Body of pancreas (tissue), 4 donors: ENCODE results near the gene HSD17B14. TPM values are rescaled to one million over a fixed set of nuclear protein-coding genes. Genes with fewer than 3 reads are reported as not detected.
"Not testable (repeated sequence)": the region's sequence is repeated elsewhere in the genome, so short reads cannot be mapped to it uniquely, and the experiment has no call there.

Source experiments
- ATAC-seq: fragments of 150-250 bp; one replicate; pipeline ENCODE4 v1.9.1; 2016
- DNase-seq, 4 donors: peaks; one replicate each; pipeline ENCODE4 v3.0.0-alpha.2; 2019
- H3K27ac ChIP-seq, 4 donors: fragments of 200-600 bp; sonication (generic); 1 replicate in 3 of 4; 2 replicates in 1 of 4; pipeline versions ENCODE4 v1.5.1 to v1.6.1; 2016 to 2019; ENCODE audit warnings: mild to moderate bottlenecking in 1 of 4, mixed read lengths in 1 of 4, moderate library complexity in 1 of 4
- H3K27me3 ChIP-seq, 2 donors: fragments of 200-600 bp; sonication (generic); one replicate each; pipeline ENCODE4 v1.6.0; 2016; ENCODE audit warnings: mild to moderate bottlenecking in 1 of 2
- H3K36me3 ChIP-seq, 2 donors: fragments of 200-600 bp; sonication (generic); replicated peaks in 1 of 2; 2 replicates each; pipeline ENCODE4 v1.5.1; 2016; ENCODE audit warnings: low read depth in 2 of 2; ENCODE audit not compliant: insufficient read depth in 1 of 2
- H3K4me1 ChIP-seq: fragments of 200-600 bp; sonication (generic); one replicate; pipeline ENCODE4 v1.6.0; 2016
- H3K4me3 ChIP-seq, 2 donors: fragments of 200-600 bp; sonication (generic); 1 replicate in 1 of 2; 2 replicates in 1 of 2; pipeline ENCODE4 v1.5.1; 2016 to 2019
- H3K9me3 ChIP-seq, 3 donors: fragments of 200-600 bp; sonication (generic); 1 replicate in 2 of 3; 2 replicates in 1 of 3; pipeline ENCODE4 v1.5.1; 2016
- POLR2A ChIP-seq, 3 donors: fragments of 450-650 bp; IDR thresholded peaks; one replicate each; pipeline ENCODE4 v1.6.1; 2016; ENCODE audit warnings: antibody characterized with exemption in 3 of 3, mild to moderate bottlenecking in 2 of 3
- WGBS, 2 donors: methylation state at CpG; one replicate each; pipeline ENCODE4 v1.1.5; 2017; 5-methylcytosine and 5-hydroxymethylcytosine counted together
- intact Hi-C: fragments of 100-400 bp; cut with DNase I; formaldehyde crosslinking; loops from one replicate; pipeline ENCODE4 v1.15.1; 2023
- small RNA-seq: library from RNA; depleted of rRNA; stranded (forward); fragments of <200 nt; gene quantifications from one replicate; pipeline ENCODE3, GENCODE V24; 2016
- total RNA-seq, 2 donors: library from RNA; depleted of rRNA; stranded (reverse); fragments of >200 nt; gene quantifications; one replicate each; pipeline ENCODE4 v1.1.0, GENCODE V29; 2016
- TF ChIP-seq, protein P1 (sequence below), 7 experiments: fragments of 450-650 bp in 4 of 7; fragments of 200-600 bp in 3 of 7; sonication (generic) in 3 of 7; IDR thresholded peaks; one replicate each; pipeline ENCODE4 v1.5.1; 2016 to 2019; ENCODE audit warnings: antibody characterized with exemption in 7 of 7

Gene HSD17B14
- total RNA-seq, 2 donors from 2014 or later: 2.1 to 3.3 TPM

- H3K36me3 ChIP-seq: no peaks in the 10 kb centered on the region
- 75 to 87% methylated on average over 7 of the region's 7 CpGs for WGBS, 2 donors
- H3K9me3 ChIP-seq: no peaks in the 10 kb centered on the region
- peaks cover 80% of the 10 kb centered on the region for H3K4me1 ChIP-seq
- H3K27ac ChIP-seq: peak overlapping the region in 3 of 4 donors; percentile 83 to 93 (median 92)
- H3K4me3 ChIP-seq: no peak overlapping the region
- H3K27me3 ChIP-seq: no peaks in the 10 kb centered on the region
- TF ChIP-seq, protein P1, sequence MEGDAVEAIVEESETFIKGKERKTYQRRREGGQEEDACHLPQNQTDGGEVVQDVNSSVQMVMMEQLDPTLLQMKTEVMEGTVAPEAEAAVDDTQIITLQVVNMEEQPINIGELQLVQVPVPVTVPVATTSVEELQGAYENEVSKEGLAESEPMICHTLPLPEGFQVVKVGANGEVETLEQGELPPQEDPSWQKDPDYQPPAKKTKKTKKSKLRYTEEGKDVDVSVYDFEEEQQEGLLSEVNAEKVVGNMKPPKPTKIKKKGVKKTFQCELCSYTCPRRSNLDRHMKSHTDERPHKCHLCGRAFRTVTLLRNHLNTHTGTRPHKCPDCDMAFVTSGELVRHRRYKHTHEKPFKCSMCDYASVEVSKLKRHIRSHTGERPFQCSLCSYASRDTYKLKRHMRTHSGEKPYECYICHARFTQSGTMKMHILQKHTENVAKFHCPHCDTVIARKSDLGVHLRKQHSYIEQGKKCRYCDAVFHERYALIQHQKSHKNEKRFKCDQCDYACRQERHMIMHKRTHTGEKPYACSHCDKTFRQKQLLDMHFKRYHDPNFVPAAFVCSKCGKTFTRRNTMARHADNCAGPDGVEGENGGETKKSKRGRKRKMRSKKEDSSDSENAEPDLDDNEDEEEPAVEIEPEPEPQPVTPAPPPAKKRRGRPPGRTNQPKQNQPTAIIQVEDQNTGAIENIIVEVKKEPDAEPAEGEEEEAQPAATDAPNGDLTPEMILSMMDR (IDR thresholded peaks at IDR 0.05): no peak
- TF ChIP-seq POLR2A (IDR thresholded peaks at IDR 0.05): no peak
- intact Hi-C loops: no loop called here
- ATAC-seq (no peak), DNase-seq (no peak)
Measured at GRCh38 chr19:48770266-48770665, 66.0 kb downstream of the HSD17B14 start.

DNA sequence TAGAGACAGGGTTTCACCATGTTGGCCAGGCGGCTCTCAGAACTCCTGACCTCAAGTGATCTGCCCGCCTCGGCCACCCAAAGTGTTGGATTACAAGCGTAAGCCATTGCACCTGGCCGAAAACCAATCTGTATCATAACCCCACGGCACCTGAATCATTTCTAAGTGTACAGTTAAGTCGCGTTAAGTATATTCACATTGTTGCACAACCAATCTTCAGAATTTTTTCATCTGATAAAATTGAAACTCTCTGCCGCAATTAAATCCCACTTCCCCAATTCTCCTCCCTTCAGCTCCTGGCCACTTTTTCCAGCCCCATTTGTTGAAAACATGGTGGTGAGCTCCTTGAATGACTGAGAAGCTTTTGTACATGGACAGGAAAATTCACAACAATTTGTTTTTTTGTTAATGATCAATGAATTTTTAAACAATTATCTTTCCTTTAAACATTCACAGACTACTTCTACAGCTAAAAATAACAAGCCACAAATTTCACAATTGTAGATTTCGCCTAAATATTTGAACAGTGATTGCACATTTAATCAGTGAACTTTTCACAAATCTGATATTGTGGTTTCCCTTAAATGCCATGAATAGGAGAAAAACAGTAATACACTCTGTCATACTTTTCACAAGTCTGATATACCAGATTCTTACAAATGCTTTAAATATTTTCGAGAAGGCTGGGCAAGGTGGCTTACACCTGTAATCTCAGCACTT is 67.1 kb downstream of the HSD17B14 start:
- peaks cover 73% of the 10 kb centered on the region for H3K4me1 ChIP-seq
- no peaks in the 10 kb centered on the region for H3K9me3 ChIP-seq
- DNase-seq (peak in 3 of 4 donors; percentile 40 to 61 (median 44)), ATAC-seq (peak; percentile 20)
- TF ChIP-seq, protein P1 (IDR thresholded peaks at IDR 0.05): no peak
- peak overlapping the region; percentile 18 to 93 (median 88) for H3K27ac ChIP-seq
- intact Hi-C loops: no loop called here
- 29 to 47% methylated on average over 11 of the region's 11 CpGs for WGBS, 2 donors
- H3K4me3 ChIP-seq: no peak overlapping the region
- H3K27me3 ChIP-seq: no peaks in the 10 kb centered on the region
- no peaks in the 10 kb centered on the region for H3K36me3 ChIP-seq

GRCh38 chr19:48768171-48768753 is 68.0 kb downstream of the HSD17B14 start:
- H3K27me3 ChIP-seq, H3K4me3 ChIP-seq, H3K9me3 ChIP-seq, ATAC-seq, H3K36me3 ChIP-seq, intact Hi-C loops: not testable (repeated sequence)
- Histone ChIP-seq H3K27ac (peak overlapping the region in 3 of 4 donors; percentile 83 to 93 (median 92)), H3K4me1 (peaks cover 64% of the 10 kb centered on the region)
- 26 to 27% methylated on average over 6 of the region's 6 CpGs for WGBS, 2 donors
- DNase-seq: peak in 1 of 4 donors; percentile 31

- H3K4me3 ChIP-seq, H3K36me3 ChIP-seq, H3K9me3 ChIP-seq, ATAC-seq, H3K27me3 ChIP-seq, intact Hi-C loops: not testable (repeated sequence)
- H3K4me1 ChIP-seq: peaks cover 41% of the 10 kb centered on the region
- H3K27ac ChIP-seq: peak overlapping the region in 2 of 4 donors; percentile 36 to 37
- 22 to 32% methylated on average over 5 of the region's 5 CpGs for WGBS, 2 donors
- peak in 1 of 4 donors; percentile 14 for DNase-seq
Measured at GRCh38 chr19:48765816-48766215, 70.5 kb downstream of the HSD17B14 start.

Small RNA genes within 50 kb of the gene (small RNA-seq; reads per million reads assigned to genes)
- gene RNU6-317P: not detected

Other genes starting within 250 kb of the HSD17B14 start
- not detected for gene SPACA4, start 229.7 kb downstream of the HSD17B14 start, total RNA-seq
- 1 to 10 TPM in 1 of 2 donors, under 1 TPM in 1; 0.33 to 4.2 TPM for gene FAM83E, start 221.4 kb downstream of the HSD17B14 start, total RNA-seq
- 1,000 to 10,000 TPM; 2,402 to 3,112 TPM for gene RPL18, start 217.3 kb downstream of the HSD17B14 start, total RNA-seq
- gene SPHK2, start 217.0 kb downstream of the HSD17B14 start, total RNA-seq: 10 to 100 TPM in 1 of 2 donors, 1 to 10 TPM in 1; 8.3 to 37.6 TPM
- gene DBP, start 199.1 kb downstream of the HSD17B14 start, total RNA-seq: 1 to 10 TPM; 2.0 to 4.9 TPM
- gene CA11, start 190.3 kb downstream of the HSD17B14 start, total RNA-seq: 1 to 10 TPM in 1 of 2 donors, not detected in 1; 2.9 TPM
- gene NTN5, start 163.5 kb downstream of the HSD17B14 start, total RNA-seq: not detected
- gene FUT2, start 140.5 kb downstream of the HSD17B14 start, total RNA-seq: 1 to 10 TPM; 2.0 to 3.4 TPM
- gene MAMSTR, start 116.8 kb downstream of the HSD17B14 start, total RNA-seq: 1 to 10 TPM in 1 of 2 donors, under 1 TPM in 1; 0.26 to 7.3 TPM
- 10 to 100 TPM; 14.5 to 60.0 TPM for gene RASIP1, start 95.9 kb downstream of the HSD17B14 start, total RNA-seq
- 10 to 100 TPM in 1 of 2 donors, 1 to 10 TPM in 1; 1.6 to 14.5 TPM for gene IZUMO1, start 89.6 kb downstream of the HSD17B14 start, total RNA-seq
- 10 to 100 TPM; 14.8 to 79.1 TPM for gene FUT1, start 83.8 kb downstream of the HSD17B14 start, total RNA-seq
- not detected for gene FGF21, start 81.0 kb downstream of the HSD17B14 start, total RNA-seq
- gene BCAT2, start 25.5 kb downstream of the HSD17B14 start, total RNA-seq: 10 to 100 TPM; 34.5 to 56.0 TPM
- gene PLEKHA4, start 32.1 kb upstream of the HSD17B14 start, total RNA-seq: 10 to 100 TPM in 1 of 2 donors, 1 to 10 TPM in 1; 6.5 to 21.1 TPM
- 10 to 100 TPM; 17.9 to 49.4 TPM for gene PPP1R15A, start 35.9 kb upstream of the HSD17B14 start, total RNA-seq
- gene TULP2, start 62.3 kb upstream of the HSD17B14 start, total RNA-seq: not detected
- gene NUCB1, start 63.8 kb upstream of the HSD17B14 start, total RNA-seq: 100 to 1,000 TPM; 129 to 170 TPM
- not detected for gene DHDH, start 97.2 kb upstream of the HSD17B14 start, total RNA-seq
- 10 to 100 TPM; 15.3 to 22.7 TPM for gene BAX, start 118.4 kb upstream of the HSD17B14 start, total RNA-seq
- 1,000 to 10,000 TPM; 1,824 to 3,385 TPM for gene FTL, start 128.8 kb upstream of the HSD17B14 start, total RNA-seq
- 10 to 100 TPM in 1 of 2 donors, 1 to 10 TPM in 1; 7.5 to 17.8 TPM for gene GYS1, start 156.8 kb upstream of the HSD17B14 start, total RNA-seq
- gene RUVBL2, start 157.4 kb upstream of the HSD17B14 start, total RNA-seq: 10 to 100 TPM; 46.5 to 47.2 TPM
- gene LHB, start 180.6 kb upstream of the HSD17B14 start, total RNA-seq: 10 to 100 TPM in 1 of 2 donors, not detected in 1; 45.8 TPM
- not detected for gene CGB3, start 187.8 kb upstream of the HSD17B14 start, total RNA-seq
- not detected for gene CGB2, start 195.4 kb upstream of the HSD17B14 start, total RNA-seq
- gene CGB1, start 200.4 kb upstream of the HSD17B14 start, total RNA-seq: not detected
- gene CGB5, start 207.4 kb upstream of the HSD17B14 start, total RNA-seq: not detected
- gene CGB8, start 212.6 kb upstream of the HSD17B14 start, total RNA-seq: not detected
- not detected for gene CGB7, start 221.3 kb upstream of the HSD17B14 start, total RNA-seq
- gene NTF4, start 228.3 kb upstream of the HSD17B14 start, total RNA-seq: not detected
- not detected for gene KCNA7, start 236.2 kb upstream of the HSD17B14 start, total RNA-seq
- gene SNRNP70, start 249.0 kb upstream of the HSD17B14 start, total RNA-seq: 100 to 1,000 TPM; 199 to 588 TPM